Activated effector memory CD4-positive, alpha-beta T cell treated with anti-CD3 and anti-CD28 coated beads, Interleukin-2, amount 50 U/mL, for 16 hours (primary cell): ENCODE results near the gene IGSF6.
"Not testable (repeated sequence)": the region's sequence is repeated elsewhere in the genome, so short reads cannot be mapped to it uniquely, and the experiment has no call there.

Source experiments
- DNase-seq: peaks from one replicate; pipeline ENCODE4 v3.0.0-alpha.2; 2020

IGSF6 gene

GRCh38 chr16:21651515-21651914 lies 893 bp downstream of the IGSF6 start:
- no peak for DNase-seq

GRCh38 chr16:21650521-21650920 lies 1.9 kb downstream of the IGSF6 start:
- no peak for DNase-seq

GRCh38 chr16:21649826-21650406 lies 2.5 kb downstream of the IGSF6 start:
- DNase-seq, result not testable (repeated sequence)

GRCh38 chr16:21647562-21648164 lies 4.7 kb downstream of the IGSF6 start:
- no peak for DNase-seq

GRCh38 chr16:21646721-21647561 lies 5.5 kb downstream of the IGSF6 start:
- peak; percentile 90 for DNase-seq

GRCh38 chr16:21646091-21646490 lies 6.3 kb downstream of the IGSF6 start:
- DNase-seq, result no peak

- DNase-seq, result peak; percentile 74
Observed at GRCh38 chr16:21645261-21645721, 7.1 kb downstream of the IGSF6 start.

GRCh38 chr16:21644674-21645073 lies 7.7 kb downstream of the IGSF6 start:
- DNase-seq, result no peak

GRCh38 chr16:21643785-21644184 lies 8.6 kb downstream of the IGSF6 start:
- no peak for DNase-seq

- DNase-seq, result no peak
Observed at GRCh38 chr16:21642861-21643260, 9.5 kb downstream of the IGSF6 start.

- no peak for DNase-seq
Observed at GRCh38 chr16:21641916-21642315, 10.5 kb downstream of the IGSF6 start.

- DNase-seq, result no peak
Observed at GRCh38 chr16:21639493-21639892, 12.9 kb downstream of the IGSF6 start.

- no peak for DNase-seq
Observed at GRCh38 chr16:21638573-21638975, 13.8 kb downstream of the IGSF6 start.

GRCh38 chr16:21637032-21637968 lies 15.1 kb downstream of the IGSF6 start:
- DNase-seq, result no peak

GRCh38 chr16:21635694-21636093 lies 16.7 kb downstream of the IGSF6 start:
- DNase-seq, result not testable (repeated sequence)

GRCh38 chr16:21634216-21634615 lies 18.2 kb downstream of the IGSF6 start:
- no peak for DNase-seq

GRCh38 chr16:21631951-21632575 lies 20.3 kb downstream of the IGSF6 start:
- DNase-seq, result not testable (repeated sequence)

GRCh38 chr16:21631376-21631775 lies 21.0 kb downstream of the IGSF6 start:
- DNase-seq, result not testable (repeated sequence)

- not testable (repeated sequence) for DNase-seq
Observed at GRCh38 chr16:21630866-21631265, 21.5 kb downstream of the IGSF6 start.

- not testable (repeated sequence) for DNase-seq
Observed at GRCh38 chr16:21629616-21630539, 22.5 kb downstream of the IGSF6 start.

GRCh38 chr16:21628772-21629171 lies 23.6 kb downstream of the IGSF6 start:
- DNase-seq, result no peak
